Bronchial epithelial cell (primary cell): ENCODE data around the gene CCDC142. TPM values are rescaled to one million over a fixed set of nuclear protein-coding genes. Genes with fewer than 3 reads are reported as not detected.

ENCODE experiments used
- DNase-seq: peaks from one replicate; pipeline ENCODE4 v3.0.0-alpha.2; 2010; ENCODE audit warnings: low read depth
- FAIRE-seq: peaks from 2 replicates; lab custom pipeline; 2011; peaks lifted over from hg19 to GRCh38; lab: Jason Lieb, UNC
- H3K27me3 ChIP-seq: 2 replicates; pipeline ENCODE4 v1.5.1; 2011; ENCODE audit warnings: low read length; ENCODE audit not compliant: control insufficient read depth, insufficient read depth
- H3K36me3 ChIP-seq: 2 replicates; pipeline ENCODE4 v1.5.1; 2011; ENCODE audit warnings: low read length; ENCODE audit not compliant: control insufficient read depth, insufficient read depth
- H3K4me3 ChIP-seq: 2 replicates; pipeline ENCODE4 v1.5.1; 2011; ENCODE audit warnings: mild to moderate bottlenecking, low read depth, low read length, control low read depth
- CTCF ChIP-seq: IDR thresholded peaks from 2 replicates; pipeline ENCODE4 v1.5.1; 2011; ENCODE audit warnings: mild to moderate bottlenecking, moderate library complexity, low read length, control low read depth, inconsistent platforms; ENCODE audit not compliant: insufficient read depth, severe bottlenecking
- total RNA-seq: library from RNA; depleted of rRNA; stranded (reverse); fragments of >200 nt; gene quantifications from 2 replicates; pipeline ENCODE4 v1.2.1, GENCODE V29; 2014

The CCDC142 gene
- total RNA-seq, 1 donor from 2014 or later = 12.1 TPM

GRCh38 chr2:74458938-74459363 is 23.8 kb downstream of the CCDC142 start:
- Histone ChIP-seq H3K4me3 (peak overlapping the region; percentile 83), H3K36me3 (peaks cover 10% of the 10 kb centered on the region), H3K27me3 (no peaks in the 10 kb centered on the region)
- no peak for DNase-seq
- no peak for FAIRE-seq
- TF ChIP-seq CTCF = no peak

GRCh38 chr2:74458132-74458937 is 24.5 kb downstream of the CCDC142 start, which contains the start of gene WBP1:
TSS of gene WBP1 (plus strand) at chr2:74458438. CDS start at chr2:74458603, 165 bp downstream.
- TF ChIP-seq CTCF = no peak
- peak; percentile 100 for DNase-seq
- FAIRE-seq = peak; percentile 75
- Histone ChIP-seq H3K27me3 (no peaks in the 10 kb centered on the region), H3K36me3 (peaks cover 10% of the 10 kb centered on the region), H3K4me3 (peak within 1 kb of the TSS; percentile 83)

GRCh38 chr2:74457549-74458131 is 25.2 kb downstream of the CCDC142 start:
- Histone ChIP-seq H3K36me3 (peaks cover 7% of the 10 kb centered on the region), H3K4me3 (peak overlapping the region; percentile 65), H3K27me3 (no peaks in the 10 kb centered on the region)
- TF ChIP-seq CTCF = no peak
- DNase-seq (peak; percentile 32), FAIRE-seq (no peak)

GRCh38 chr2:74457129-74457548 is 25.7 kb downstream of the CCDC142 start:
- no peaks in the 10 kb centered on the region for H3K27me3 ChIP-seq
- H3K4me3 ChIP-seq = peak overlapping the region; percentile 65
- H3K36me3 ChIP-seq = peaks cover 3% of the 10 kb centered on the region
- DNase-seq = peak; percentile 22
- FAIRE-seq = no peak
- TF ChIP-seq CTCF = no peak

- FAIRE-seq (peak; percentile 66), DNase-seq (peak; percentile 96)
- H3K27me3 ChIP-seq = no peaks in the 10 kb centered on the region
- H3K36me3 ChIP-seq = no peaks in the 10 kb centered on the region
- H3K4me3 ChIP-seq = peak within 1 kb of the TSS; percentile 64
- no peak for TF ChIP-seq CTCF
These were observed 27.9 kb downstream of the CCDC142 start, which contains the start of gene INO80B for GRCh38 chr2:74454654-74455511. TSS of gene INO80B (plus strand) at chr2:74455087. CDS start at chr2:74455117, 30 bp downstream.
